GM15510 (cell line): ENCODE measurements around the gene STKLD1.

Source experiments
- POLR2A ChIP-seq: IDR thresholded peaks from 3 replicates; pipeline ENCODE4 v1.6.1; 2011; ENCODE audit warnings: borderline replicate concordance; ENCODE audit not compliant: insufficient read length; ENCODE audit errors: extremely low read depth

Gene STKLD1

DNA sequence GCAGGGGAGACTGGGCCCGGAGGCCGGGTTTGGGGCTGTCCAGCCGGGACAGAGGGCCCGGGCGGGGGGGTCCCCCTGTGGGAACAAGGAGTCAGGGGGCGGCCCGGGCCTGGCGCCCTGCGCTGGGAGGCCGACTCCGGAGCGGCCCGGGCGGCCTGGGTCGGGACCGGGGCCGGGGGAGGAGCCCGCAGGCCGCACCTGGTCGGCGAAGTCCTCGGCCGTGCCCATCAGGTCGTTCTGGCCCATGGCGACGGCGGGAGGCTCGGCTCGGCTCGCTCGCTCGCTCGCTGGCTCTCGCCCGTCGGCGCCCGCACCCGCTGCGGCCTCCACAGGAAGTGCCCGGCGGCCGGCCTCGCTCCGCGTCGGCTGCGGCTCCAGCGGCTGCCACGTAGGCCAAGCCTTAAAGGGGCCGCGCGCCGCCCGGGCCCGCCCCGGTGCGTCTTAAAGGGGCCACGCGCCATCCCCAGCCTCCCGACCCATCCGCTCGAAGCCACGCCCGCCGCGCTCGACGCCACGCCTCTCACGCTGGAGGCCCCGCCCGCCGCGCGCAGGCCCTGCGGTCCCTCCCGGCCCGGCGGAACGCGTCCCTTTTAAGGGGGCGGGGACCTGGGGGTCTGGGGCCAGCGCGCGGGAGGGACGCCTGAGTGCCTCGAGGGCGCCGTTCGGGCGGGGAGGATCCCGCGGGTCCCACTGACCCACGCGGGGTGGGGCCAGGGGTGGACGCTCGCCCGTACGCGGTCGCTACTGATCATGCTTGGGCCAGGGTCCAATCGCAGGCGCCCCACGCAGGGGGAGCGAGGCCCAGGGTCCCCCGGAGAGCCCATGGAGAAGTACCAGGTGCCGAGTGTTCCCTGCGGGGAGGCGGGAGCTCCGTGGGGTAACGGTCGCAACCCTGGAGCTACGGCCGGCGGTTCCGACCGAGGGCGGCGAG is at the start of gene STKLD1, which contains the start of gene SURF4:
STKLD1 (plus strand) TSS at position 643 of the 931 bp plus-strand sequence; CDS start at position 751, 108 bp downstream.
SURF4 (minus strand) TSS at position 337 of the 931 bp plus-strand sequence; CDS start at position 246, 91 bp downstream.
- TF ChIP-seq POLR2A: peak; percentile 92

DNA sequence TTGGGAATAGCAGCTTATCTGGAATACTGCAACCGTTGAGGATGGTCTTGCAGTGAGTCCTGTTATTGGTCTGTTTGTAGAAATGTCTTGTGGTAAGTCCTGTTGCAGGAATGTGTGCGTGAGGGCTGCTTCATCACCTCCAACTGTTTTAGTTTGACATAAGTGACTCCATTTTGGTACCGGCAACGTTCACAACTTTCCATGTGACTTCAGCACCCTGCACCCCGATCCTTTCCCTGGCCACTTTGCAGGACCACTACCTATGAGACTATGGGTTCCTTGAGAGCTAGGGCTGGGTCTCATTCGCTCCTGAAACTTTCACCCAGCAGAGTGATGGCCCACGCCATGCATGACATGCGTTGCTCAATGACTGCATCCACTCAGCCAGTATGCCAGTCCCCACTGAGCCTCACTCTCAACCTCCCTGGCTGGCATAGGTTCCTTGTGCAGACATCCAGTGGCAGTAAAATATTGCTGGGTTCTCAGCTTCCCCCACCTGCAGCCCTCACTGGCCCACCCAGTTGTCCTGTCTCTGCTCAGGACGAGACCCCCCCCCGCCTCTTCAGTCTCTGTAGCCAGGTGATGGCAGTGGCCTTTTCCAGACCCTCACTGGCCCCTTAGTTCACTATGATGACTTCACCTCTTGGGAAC is 48.2 kb upstream of the STKLD1 start:
- TF ChIP-seq POLR2A: no peak

DNA sequence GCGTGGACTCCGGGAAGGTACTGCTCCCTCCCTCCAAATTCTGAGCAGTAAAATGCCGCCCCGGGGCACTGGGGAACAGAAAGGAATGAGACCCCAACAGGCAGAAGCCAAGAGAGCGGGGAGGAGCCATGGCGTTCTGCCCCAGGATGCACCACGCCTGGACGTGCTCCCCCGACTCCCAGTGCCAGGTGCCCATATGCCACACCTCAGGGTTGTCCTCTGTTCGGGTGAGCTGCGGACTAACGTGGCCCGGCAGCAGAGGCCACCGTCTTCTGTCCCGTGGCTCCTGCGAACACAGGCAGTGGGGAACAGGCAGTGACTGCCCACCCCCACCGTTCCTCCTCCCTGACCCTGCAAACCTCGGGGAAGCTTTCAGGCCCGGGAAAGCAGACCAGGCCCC is 44.9 kb upstream of the STKLD1 start:
- TF ChIP-seq POLR2A: no peak

DNA sequence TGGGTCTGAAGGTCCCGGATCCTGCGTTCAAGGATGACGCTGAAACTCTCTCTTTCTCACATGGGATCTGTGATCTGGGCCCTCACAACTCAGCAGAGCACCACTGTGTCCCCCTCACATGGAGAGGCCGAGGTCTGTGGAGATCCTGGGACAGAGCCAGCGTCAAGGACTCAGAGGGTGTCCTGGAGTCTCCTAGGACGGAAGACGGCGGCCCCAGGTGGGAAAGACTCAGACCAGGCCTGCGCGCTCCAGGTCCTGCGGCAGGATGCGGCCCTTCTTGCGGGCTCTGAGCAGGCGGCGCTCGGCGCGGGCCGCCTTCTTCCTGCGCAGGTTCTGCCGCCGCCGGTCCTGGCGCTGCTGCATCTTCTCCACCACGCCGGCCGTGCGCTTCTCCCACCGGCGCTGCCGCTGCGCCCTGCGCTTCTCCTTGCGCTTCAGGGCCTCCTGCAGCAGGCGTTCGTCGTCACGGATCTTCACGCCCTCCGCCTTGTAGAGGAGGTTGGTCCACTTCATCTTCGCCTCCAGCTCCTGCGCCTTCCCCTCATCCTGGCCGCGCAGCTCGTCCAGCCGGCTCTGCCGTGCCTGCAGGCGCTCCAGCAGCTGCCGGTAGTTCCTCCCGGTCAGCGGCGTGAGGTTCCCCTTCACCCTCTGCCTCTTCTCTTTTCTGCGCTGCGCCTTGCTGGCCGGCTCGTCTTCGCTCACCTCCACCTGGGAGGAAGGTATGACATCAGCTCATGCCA is 44.4 kb upstream of the STKLD1 start:
- no peak for TF ChIP-seq POLR2A

DNA sequence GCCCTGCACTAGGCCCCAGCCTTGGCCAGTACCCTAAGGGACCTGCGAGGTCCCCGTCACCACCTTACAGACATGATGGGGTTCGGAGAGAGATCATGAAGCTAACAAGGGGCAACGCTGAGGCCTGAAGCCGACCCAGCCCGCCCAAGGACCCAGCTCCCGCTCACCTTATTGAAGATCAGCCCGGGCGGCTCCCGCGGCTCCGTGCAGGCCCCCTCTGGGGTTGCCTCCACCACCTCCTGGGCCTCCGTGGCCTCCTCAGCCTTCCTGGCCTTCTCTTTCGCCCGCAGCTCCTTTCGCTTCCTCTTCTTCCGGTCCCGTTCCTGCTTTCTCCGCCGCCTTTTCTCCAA is 43.8 kb upstream of the STKLD1 start:
- no peak for TF ChIP-seq POLR2A

DNA sequence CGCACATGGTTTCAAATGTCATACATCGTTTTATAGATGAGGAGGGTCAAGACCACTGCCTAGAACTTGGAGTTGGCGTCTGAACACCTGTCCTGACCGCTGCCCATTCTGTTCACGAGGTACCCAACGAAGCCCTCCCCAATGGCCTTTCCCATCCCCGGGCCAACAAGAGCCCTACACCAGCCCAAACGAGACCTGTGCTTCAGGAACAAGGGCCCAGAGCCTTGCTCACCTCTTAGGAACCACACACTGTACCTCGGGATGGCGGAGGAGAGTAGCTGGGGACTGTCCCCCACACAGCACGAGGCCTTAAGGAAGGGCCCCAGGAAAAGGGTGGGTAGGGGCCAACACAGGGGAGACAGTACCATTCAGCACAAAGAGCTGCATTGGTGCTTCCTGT is 43.2 kb upstream of the STKLD1 start:
- no peak for TF ChIP-seq POLR2A

DNA sequence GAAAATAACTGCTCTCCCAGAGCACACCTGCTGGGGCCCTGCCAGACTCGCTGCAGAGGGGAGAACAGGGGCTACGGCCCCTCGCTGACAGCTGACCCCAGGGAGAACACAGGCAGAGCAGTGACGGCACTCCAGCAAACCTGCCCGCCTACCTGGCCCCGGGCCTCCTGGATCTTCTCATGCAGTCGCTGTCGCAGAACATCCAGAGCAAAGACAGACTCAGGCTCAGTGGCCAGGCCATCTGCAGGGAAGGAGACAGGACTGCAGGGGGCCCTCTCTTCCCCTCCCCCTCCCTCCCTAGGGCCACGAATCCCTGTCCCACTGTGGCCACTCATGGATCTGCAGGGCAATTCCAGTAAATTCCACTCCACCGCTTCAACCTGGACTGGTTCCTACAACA is 42.6 kb upstream of the STKLD1 start:
- TF ChIP-seq POLR2A: no peak

DNA sequence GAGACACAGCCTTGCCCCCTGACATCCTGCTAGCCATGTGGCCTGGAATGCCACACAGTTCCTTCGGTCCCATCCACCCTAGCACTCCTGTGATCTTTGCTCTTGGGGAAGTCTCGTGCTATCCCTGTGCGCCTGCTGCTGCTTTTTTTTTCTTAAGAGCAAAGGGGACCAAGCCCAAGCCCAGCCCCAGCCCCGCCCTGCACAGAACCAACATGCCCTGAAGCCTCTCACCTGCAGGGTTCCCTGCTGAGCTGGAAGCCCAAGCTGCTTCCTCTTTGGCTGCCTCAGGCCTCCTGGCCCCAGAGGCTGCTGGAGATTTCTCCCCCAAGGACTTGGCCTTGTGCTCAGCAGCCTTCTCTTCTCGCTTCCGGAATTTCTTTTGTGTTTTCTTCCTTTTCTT is 42.0 kb upstream of the STKLD1 start:
- TF ChIP-seq POLR2A: no peak

DNA sequence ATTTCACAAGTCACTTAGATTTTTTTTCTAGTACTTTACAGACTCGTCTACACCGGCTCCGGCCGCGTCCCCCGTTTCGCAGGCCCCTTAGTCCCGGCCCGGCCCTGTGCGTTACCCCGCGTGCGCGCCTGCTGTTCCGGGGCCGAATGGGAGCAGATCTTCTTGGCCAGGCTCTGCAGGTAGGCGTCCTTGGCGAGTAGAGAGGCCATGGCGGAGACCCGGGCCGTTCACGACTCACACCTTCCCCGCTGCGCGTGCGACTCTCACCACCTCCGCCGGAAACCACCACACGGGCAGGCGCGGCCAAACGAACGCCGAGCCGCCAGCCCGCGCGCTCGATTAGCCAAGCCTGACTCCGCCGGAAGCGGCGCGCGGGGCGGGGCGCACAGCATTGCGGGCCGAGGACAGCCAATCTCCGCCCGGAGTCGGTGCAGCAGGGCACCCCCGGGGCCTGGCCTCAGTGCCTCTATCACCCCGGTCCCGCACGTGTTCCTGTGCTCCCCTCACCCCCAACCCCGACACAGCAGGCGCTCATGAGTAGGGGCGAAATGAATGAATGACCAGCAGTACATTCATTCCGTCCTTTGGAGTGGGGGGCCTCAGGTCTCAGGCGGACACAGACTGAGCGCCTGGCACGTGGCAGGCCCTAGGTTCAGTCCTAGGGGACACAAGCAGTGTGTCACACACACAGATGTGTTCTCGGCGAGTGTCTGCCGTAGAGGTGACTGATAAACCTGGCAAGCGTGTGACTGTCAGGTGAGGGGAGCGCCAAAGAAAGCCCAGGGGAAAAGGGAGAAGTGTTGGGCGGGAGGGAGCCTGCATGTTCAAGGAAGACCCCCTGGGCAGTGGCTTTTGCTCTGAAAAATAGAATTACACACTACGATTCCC is 40.0 kb upstream of the STKLD1 start, which contains the start of gene SURF6:
SURF6 (minus strand) TSS at position 265 of the 888 bp plus-strand sequence; CDS start at position 209, 56 bp downstream.
- TF ChIP-seq POLR2A: peak; percentile 80

DNA sequence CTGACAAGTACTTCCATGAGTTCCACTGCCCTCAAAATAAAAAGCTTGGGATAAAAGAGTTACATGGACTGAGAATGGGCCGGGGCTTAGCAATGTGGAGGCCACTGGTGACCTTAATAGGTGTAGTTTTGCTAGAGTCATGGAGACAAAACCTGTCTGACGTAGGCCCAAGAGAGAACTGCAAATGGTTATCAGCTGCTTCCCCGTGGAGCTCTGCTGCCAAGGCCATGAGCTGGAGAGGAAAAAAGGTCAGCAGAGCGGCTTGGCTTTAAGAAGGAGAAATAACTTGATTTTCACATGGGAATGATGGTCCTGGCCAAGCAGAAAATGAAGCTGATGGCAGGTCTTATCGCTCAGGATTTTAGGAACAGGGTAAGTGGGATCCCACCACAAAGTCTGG is 36.5 kb upstream of the STKLD1 start:
- TF ChIP-seq POLR2A: no peak

DNA sequence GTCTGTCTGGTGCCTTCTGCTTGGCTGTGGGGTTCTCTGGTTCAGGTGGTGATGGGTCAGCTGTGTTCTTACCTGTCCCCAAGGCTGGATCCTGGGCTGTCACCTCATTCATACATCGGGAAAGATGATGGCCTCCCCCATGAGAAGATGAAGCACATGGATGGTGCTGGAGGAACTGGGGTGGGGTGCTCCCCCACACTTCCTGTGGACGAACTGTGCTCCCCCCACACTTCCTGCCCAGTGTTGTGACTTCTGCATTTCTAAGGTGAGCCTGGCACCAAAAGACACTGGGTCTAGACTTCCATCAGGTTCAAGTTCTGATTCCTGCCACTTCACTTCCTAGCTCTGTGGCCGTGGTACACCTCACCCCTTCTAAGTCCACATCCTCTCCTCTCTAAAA is 35.9 kb upstream of the STKLD1 start:
- TF ChIP-seq POLR2A: no peak

DNA sequence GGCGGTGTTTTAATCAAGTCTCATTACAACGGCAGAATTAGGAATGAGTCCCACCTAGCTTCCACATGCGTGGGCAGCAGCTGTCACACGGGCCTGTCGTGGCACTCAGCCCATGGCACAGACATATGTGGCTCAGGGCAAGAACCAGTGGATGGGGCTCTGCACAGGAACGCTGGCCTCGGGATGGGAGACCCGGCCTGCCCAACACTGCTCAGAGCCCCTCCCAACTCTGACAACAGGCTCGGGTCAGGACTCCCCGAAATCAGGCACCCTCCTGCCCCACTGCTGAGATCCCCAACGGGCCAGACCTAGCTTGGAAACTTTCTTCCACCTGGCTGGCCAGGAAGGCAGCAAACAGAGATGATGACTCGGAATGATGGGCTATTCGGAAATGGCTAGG is 35.2 kb upstream of the STKLD1 start:
- no peak for TF ChIP-seq POLR2A

DNA sequence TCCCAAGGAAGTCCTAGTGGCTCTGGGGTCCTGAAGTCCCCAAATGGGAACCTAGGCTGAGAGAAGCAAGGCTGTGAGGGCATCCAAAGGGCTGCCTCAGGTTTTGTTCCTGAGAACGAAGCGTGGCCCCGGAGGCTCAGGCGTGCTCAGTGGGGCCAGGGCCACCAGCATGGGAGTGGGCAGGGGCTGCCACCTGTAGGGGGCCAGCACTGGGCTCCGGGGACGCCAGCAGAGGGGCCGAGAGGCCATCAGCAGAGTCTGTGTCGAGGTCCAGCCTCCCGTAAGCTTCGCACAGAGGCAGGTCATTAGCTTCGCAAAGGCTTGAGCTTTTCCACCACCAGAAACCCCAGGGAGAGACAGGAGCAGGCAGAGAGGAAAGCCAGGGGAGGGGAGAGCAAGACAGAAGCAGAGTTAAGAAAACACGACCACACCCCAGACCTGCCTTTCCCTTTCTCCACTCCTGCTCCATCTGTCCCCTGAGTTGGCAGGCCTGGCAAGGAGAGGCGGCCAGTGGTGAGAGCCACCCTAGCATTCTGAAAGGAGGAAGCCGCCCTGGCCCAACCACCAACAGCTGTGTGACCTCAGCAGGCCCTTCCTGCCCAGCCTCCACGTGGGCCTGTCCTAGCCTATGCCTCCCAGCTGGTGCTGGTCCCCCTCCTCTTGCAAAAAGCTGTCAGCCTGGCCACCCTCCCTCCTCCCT is 34.6 kb upstream of the STKLD1 start:
- TF ChIP-seq POLR2A: no peak

DNA sequence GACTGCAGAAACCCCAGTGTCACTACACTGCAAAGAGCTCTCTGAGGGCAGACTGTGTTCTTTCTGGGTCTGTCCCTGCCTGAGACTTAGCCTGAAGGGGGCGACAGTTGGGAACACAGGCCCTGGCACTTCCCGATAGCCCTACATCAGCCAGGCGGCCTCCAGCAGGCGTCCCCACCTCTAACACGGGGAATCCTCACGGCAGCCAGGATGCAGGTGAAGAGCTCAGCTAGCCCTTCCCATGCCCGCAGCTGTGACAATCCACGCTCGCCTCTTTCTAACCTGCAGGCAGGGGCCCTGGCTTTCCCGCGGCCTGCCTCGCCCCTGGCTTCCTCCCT is 34.1 kb upstream of the STKLD1 start:
- no peak for TF ChIP-seq POLR2A
